Neutrophil (primary cell): ENCODE data around the gene ATG9B.

Source experiments
- H3K27ac ChIP-seq: fragments of 200-600 bp; sonication (generic); 2 replicates; pipeline ENCODE4 v1.5.1; 2016; ENCODE audit warnings: mild to moderate bottlenecking, moderate library complexity
- H3K27me3 ChIP-seq: fragments of 200-600 bp; sonication (generic); 2 replicates; pipeline ENCODE4 v1.6.0; 2016; ENCODE audit warnings: mild to moderate bottlenecking
- H3K36me3 ChIP-seq: fragments of 200-600 bp; sonication (generic); 2 replicates; pipeline ENCODE4 v1.5.1; 2017
- H3K4me1 ChIP-seq, 2 experiments: fragments of 200-600 bp in 1 of 2; sonication (generic) in 1 of 2; 1 replicate in 1 of 2; 2 replicates in 1 of 2; pipeline versions ENCODE4 v1.5.1 to v1.6.1; 2013 to 2016; ENCODE audit warnings: low read depth in 1 of 2, low read length in 1 of 2, mild to moderate bottlenecking in 1 of 2, moderate library complexity in 1 of 2; ENCODE audit not compliant: control insufficient read depth in 1 of 2, insufficient read depth in 1 of 2
- H3K4me3 ChIP-seq, 2 experiments: fragments of 200-600 bp in 1 of 2; sonication (generic) in 1 of 2; 1 replicate in 1 of 2; 2 replicates in 1 of 2; pipeline ENCODE4 v1.5.1; 2013 to 2016; ENCODE audit warnings: low read depth in 1 of 2, low read length in 1 of 2, mild to moderate bottlenecking in 1 of 2, moderate library complexity in 1 of 2
- H3K9me3 ChIP-seq: fragments of 200-600 bp; sonication (generic); 2 replicates; pipeline ENCODE4 v1.5.1; 2016
- TF ChIP-seq, protein P1 (sequence below): fragments of 200-600 bp; sonication (generic); IDR thresholded peaks from 2 replicates; pipeline ENCODE4 v1.5.1; 2016; ENCODE audit warnings: antibody characterized with exemption

Gene ATG9B

DNA sequence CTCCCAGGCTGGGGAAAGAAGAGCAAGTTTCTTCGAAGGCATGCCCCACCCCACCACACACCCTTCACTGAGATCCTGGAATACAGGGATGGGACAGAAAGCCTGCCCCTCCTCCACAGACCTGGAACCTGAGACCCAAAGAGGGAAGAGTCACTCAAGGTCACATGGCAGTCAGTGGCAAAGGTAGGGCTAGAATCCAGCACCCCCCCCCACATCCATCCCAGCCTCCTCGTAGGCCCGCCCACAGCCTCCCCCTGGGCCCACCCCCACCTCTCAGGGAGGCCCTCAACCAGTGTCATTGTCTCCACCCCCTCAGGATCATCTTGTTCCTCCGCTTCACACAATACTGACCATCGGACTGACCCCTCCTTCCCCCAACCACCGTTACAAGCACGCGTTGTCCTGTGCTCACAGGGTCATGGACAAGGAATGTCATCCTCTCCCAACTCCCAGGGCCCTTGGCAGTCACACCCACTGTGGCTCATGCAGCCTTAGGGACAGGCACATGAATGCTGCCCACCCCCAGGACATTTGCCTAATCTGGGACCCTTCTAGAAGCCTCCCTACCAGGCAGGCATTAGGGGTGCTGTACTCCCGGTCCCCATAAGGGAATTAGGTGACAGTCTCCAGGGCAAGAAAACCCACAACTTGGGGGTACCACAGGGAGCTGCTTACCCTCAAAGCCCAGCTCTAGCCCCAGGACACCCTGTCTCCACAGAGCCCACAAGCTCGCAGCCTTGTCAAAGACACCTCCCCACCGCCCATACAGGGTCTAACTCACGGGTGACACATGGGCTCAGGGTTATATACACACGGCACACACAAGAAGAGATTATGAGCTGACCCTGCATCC lies 47.5 kb downstream of the ATG9B start:
- peaks cover 98% of the 10 kb centered on the region for H3K27me3 ChIP-seq
- TF ChIP-seq, protein P1, sequence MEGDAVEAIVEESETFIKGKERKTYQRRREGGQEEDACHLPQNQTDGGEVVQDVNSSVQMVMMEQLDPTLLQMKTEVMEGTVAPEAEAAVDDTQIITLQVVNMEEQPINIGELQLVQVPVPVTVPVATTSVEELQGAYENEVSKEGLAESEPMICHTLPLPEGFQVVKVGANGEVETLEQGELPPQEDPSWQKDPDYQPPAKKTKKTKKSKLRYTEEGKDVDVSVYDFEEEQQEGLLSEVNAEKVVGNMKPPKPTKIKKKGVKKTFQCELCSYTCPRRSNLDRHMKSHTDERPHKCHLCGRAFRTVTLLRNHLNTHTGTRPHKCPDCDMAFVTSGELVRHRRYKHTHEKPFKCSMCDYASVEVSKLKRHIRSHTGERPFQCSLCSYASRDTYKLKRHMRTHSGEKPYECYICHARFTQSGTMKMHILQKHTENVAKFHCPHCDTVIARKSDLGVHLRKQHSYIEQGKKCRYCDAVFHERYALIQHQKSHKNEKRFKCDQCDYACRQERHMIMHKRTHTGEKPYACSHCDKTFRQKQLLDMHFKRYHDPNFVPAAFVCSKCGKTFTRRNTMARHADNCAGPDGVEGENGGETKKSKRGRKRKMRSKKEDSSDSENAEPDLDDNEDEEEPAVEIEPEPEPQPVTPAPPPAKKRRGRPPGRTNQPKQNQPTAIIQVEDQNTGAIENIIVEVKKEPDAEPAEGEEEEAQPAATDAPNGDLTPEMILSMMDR, result no peak
- no peak overlapping the region for H3K27ac ChIP-seq
- H3K36me3 ChIP-seq, result no peaks in the 10 kb centered on the region
- no peak overlapping the region for H3K4me3 ChIP-seq
- H3K4me1 ChIP-seq, result peaks cover 0 to 8% of the 10 kb centered on the region in 2 experiments
- H3K9me3 ChIP-seq, result no peaks in the 10 kb centered on the region

DNA sequence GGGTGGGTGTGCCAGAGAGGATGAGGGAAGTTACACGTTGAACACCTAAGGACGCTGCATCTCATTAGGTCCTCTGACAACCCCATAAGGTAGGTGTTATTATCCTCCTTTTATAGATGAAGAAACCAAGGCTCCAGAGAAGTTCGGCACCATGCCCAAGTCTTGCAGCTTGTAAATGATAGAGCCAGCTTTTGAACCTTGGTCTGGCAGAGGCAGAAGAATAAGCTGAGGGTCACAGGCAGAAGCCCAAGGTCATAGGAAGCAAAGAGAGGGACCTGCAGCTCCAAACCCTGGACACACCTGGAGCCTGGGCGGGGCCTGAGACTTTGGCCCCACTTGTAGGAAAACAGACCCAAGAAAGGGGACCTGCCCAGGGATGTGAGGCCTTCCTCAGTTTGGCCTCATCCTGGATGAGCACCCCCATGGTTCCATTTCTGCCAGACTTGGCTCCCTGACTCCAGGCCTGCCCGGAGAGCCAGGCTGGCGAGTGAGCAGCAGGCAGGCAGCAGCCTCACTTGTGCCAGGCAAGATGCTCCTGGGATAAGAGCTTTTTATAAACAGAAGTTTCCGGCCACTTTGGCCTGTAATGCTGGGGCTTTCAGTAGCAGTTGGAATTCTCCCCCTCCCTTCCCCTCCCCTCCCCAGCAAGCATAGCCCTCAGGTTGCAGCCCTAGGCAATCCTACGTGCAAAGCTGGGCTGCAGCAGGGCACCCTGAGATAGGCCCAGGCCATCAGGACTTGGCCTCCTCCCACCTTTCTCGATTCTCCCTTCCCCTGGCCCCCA lies 48.6 kb downstream of the ATG9B start:
- Histone ChIP-seq H3K27ac (no peak overlapping the region), H3K4me3 (no peak overlapping the region), H3K4me1 (peaks cover 0 to 8% of the 10 kb centered on the region in 2 experiments), H3K36me3 (no peaks in the 10 kb centered on the region), H3K27me3 (peaks cover 98% of the 10 kb centered on the region), H3K9me3 (no peaks in the 10 kb centered on the region)
- TF ChIP-seq, protein P1, result no peak

DNA sequence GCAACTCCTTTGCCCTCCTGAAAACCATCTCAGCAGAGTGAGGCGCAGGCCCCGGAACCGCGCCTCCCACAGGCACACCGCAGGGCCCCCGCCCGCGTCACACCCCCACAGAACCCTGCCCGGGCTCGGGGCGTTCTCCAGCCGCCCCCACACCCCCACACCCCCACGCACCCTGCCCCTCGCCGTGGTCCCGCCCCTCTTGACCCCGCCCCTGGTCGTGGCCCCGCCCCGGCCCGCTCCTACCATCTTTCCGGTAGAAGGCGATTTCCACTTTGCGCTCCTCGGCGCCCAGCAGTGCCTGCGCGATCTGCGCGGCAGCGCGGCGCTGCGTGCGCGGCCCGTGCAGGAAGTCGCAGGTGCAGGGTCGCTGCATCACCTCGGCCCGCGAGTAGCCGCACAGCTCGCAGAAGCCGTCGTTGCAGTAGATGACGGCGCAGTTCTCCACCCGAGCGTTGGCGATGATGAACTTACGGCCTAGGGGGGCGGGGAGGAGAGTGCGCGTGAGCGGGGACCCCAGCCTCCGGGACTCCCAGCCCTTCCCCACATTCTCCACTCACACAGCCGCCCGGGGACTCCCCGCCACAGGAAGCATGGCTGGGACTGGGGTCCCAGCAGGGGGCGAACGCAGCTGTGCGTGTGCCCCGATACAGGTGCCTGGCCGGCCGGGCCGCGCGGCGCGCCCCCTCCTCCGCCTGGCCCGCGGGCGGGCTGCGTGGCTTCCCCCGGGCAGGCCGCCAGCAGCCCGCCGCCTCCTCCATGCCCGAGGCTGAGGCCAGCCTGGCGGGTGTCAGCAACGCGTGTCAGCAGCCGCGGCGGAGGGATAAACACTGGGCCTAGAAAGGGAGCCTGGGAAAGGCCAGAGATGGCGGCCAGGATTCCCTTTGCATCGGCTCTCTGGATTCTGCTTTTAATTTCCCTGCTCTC lies 49.6 kb downstream of the ATG9B start:
- H3K27me3 ChIP-seq, result peaks cover 97% of the 10 kb centered on the region
- H3K4me3 ChIP-seq, result peak overlapping the region in 1 of 2 experiments; percentile 21
- peaks cover 0 to 8% of the 10 kb centered on the region in 2 experiments for H3K4me1 ChIP-seq
- TF ChIP-seq, protein P1, result no peak
- H3K27ac ChIP-seq, result no peak overlapping the region
- no peaks in the 10 kb centered on the region for H3K9me3 ChIP-seq
- no peaks in the 10 kb centered on the region for H3K36me3 ChIP-seq

DNA sequence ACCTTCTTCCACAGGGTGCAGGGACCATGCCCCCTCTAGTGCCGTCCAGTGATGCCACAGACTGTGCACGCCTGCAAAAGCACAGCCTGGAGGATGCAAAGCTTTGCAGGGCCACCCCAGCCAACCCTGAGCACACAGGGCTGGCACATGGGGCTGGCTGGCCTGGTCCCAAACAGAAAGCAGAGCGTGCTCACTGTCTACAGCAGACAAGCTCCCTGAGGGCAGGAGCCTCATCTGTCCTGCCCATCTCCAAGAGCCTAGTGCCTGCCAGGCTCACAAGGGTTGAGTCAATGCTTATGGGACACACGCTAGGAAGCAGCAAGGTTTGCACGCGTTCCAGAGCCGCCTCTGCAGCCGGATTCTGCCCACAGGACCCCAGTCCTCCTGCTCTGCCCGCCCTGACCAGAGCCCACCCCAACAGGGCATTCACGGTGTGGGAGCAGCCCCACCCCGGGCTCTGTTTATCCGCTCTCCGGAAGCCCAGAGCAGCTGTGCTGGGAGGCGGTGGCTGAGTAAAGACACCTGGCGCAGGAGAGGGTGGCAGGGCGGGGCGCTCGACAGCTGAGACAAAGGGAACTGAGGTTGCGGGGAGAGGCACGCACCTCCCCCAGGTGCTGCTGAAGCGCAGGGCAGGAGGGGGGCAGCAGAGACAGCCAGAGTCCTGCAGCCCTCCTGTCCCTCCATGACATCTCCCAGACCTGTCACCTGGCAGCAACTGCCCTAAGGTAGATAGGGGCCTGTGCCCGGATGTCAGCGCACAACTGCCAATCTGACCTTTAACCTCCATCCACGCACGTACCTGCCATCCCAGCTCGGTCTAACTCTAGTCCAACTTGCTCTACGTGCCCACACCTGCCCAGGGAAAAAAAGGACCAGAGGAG lies 50.5 kb downstream of the ATG9B start:
- no peak overlapping the region for H3K4me3 ChIP-seq
- no peaks in the 10 kb centered on the region for H3K36me3 ChIP-seq
- TF ChIP-seq, protein P1, result no peak
- H3K9me3 ChIP-seq, result no peaks in the 10 kb centered on the region
- peaks cover 97% of the 10 kb centered on the region for H3K27me3 ChIP-seq
- H3K4me1 ChIP-seq, result peaks cover 0 to 8% of the 10 kb centered on the region in 2 experiments
- H3K27ac ChIP-seq, result no peak overlapping the region
